GM19467 (cell line): ENCODE results near the gene ALPK1.
A peak's percentile ranks its signal among the peaks of the same experiment; 100 is the strongest.
"Not testable (repeated sequence)": the region's sequence is repeated elsewhere in the genome, so short reads cannot be mapped to it uniquely, and the experiment has no call there.

Source experiments
- ATAC-seq: cut with Tn5 transposase; IDR thresholded peaks from one replicate; pipeline ENCODE4 v1.9.1; 2021; ENCODE audit warnings: mild to moderate bottlenecking, moderate library complexity; ENCODE audit not compliant: unreplicated experiment

Gene ALPK1

GRCh38 chr4:112284166-112284565, 13.0 kb upstream of the ALPK1 start:
- no peak for ATAC-seq

GRCh38 chr4:112284662-112285411, 12.3 kb upstream of the ALPK1 start:
- ATAC-seq: no peak

- peak; percentile 22 for ATAC-seq
Measured at GRCh38 chr4:112287258-112287989, 9.7 kb upstream of the ALPK1 start.

- ATAC-seq: peak; percentile 25
Measured at GRCh38 chr4:112288455-112288854, 8.7 kb upstream of the ALPK1 start.

- no peak for ATAC-seq
Measured at GRCh38 chr4:112289407-112290253, 7.5 kb upstream of the ALPK1 start.

GRCh38 chr4:112290341-112290740, 6.8 kb upstream of the ALPK1 start:
- ATAC-seq: no peak

- ATAC-seq: no peak
Measured at GRCh38 chr4:112299721-112300120, 2.6 kb downstream of the ALPK1 start.

GRCh38 chr4:112302320-112303274, 5.4 kb downstream of the ALPK1 start:
- ATAC-seq: no peak

- not testable (repeated sequence) for ATAC-seq
Measured at GRCh38 chr4:112305477-112305876, 8.3 kb downstream of the ALPK1 start.

- ATAC-seq: not testable (repeated sequence)
Measured at GRCh38 chr4:112309263-112309791, 12.2 kb downstream of the ALPK1 start.

GRCh38 chr4:112311516-112311915, 14.3 kb downstream of the ALPK1 start:
- no peak for ATAC-seq

- peak; percentile 99 for ATAC-seq
Measured at GRCh38 chr4:112312610-112313239, 15.6 kb downstream of the ALPK1 start.

GRCh38 chr4:112315446-112315845, 18.3 kb downstream of the ALPK1 start:
- no peak for ATAC-seq

GRCh38 chr4:112316360-112316759, 19.2 kb downstream of the ALPK1 start:
- ATAC-seq: no peak

GRCh38 chr4:112318239-112319142, 21.3 kb downstream of the ALPK1 start:
- ATAC-seq: peak; percentile 90

GRCh38 chr4:112321776-112322684, 24.9 kb downstream of the ALPK1 start:
- ATAC-seq: no peak

GRCh38 chr4:112322866-112323265, 25.7 kb downstream of the ALPK1 start:
- no peak for ATAC-seq
